IPS-20b (cell line): ENCODE measurements around the gene NPAS2.

Experiments used
- H3K27ac ChIP-seq: one replicate; pipeline ENCODE4 v1.5.1; 2013; ENCODE audit warnings: low read length
- H3K27me3 ChIP-seq: 2 replicates; pipeline ENCODE4 v1.6.1; 2013; ENCODE audit warnings: mild to moderate bottlenecking, low read length, inconsistent platforms; ENCODE audit not compliant: insufficient read depth
- H3K36me3 ChIP-seq: 2 replicates; pipeline ENCODE4 v1.6.1; 2013; ENCODE audit warnings: low read depth, mild to moderate bottlenecking, inconsistent platforms, low read length, moderate library complexity; ENCODE audit not compliant: insufficient read depth
- H3K4me1 ChIP-seq: 2 replicates; pipeline ENCODE4 v1.6.1; 2013; ENCODE audit warnings: mild to moderate bottlenecking, control low read depth, inconsistent platforms, low read length, moderate library complexity; ENCODE audit not compliant: insufficient read depth
- H3K4me3 ChIP-seq: 2 replicates; pipeline ENCODE4 v1.5.1; 2013; ENCODE audit warnings: mild to moderate bottlenecking, low read length, inconsistent platforms
- H3K9ac ChIP-seq: 2 replicates; pipeline ENCODE4 v1.6.1; 2013; ENCODE audit warnings: low read depth, mild to moderate bottlenecking, inconsistent platforms, low read length, moderate library complexity
- H3K9me3 ChIP-seq: 2 replicates; pipeline ENCODE4 v1.6.1; 2013; ENCODE audit warnings: mild to moderate bottlenecking, low read depth, low read length, inconsistent platforms; ENCODE audit not compliant: insufficient read depth

NPAS2 gene

GRCh38 chr2:100878000-100878791, 58.3 kb downstream of the NPAS2 start:
- no peak overlapping the region for H3K9ac ChIP-seq
- H3K27ac ChIP-seq = no peak overlapping the region
- no peaks in the 10 kb centered on the region for H3K36me3 ChIP-seq
- no peaks in the 10 kb centered on the region for H3K9me3 ChIP-seq
- H3K4me1 ChIP-seq = peaks cover 8% of the 10 kb centered on the region; the same call in 1 of the 2 replicates
- H3K4me3 ChIP-seq = no peak overlapping the region
- H3K27me3 ChIP-seq = no peaks in the 10 kb centered on the region

- H3K4me3 ChIP-seq = no peak overlapping the region
- no peak overlapping the region for H3K27ac ChIP-seq
- H3K9me3 ChIP-seq = no peaks in the 10 kb centered on the region
- H3K9ac ChIP-seq = no peak overlapping the region
- no peaks in the 10 kb centered on the region for H3K36me3 ChIP-seq
- no peaks in the 10 kb centered on the region for H3K27me3 ChIP-seq
- H3K4me1 ChIP-seq = peaks cover 8% of the 10 kb centered on the region; the same call in 1 of the 2 replicates
These were observed 59.4 kb downstream of the NPAS2 start for GRCh38 chr2:100879296-100879695.

- Histone ChIP-seq H3K9me3 (no peaks in the 10 kb centered on the region), H3K27ac (no peak overlapping the region), H3K9ac (no peak overlapping the region), H3K36me3 (no peaks in the 10 kb centered on the region), H3K4me1 (peaks cover 8% of the 10 kb centered on the region; the same call in 1 of the 2 replicates), H3K27me3 (no peaks in the 10 kb centered on the region), H3K4me3 (no peak overlapping the region)
These were observed 60.1 kb downstream of the NPAS2 start for GRCh38 chr2:100880036-100880435.

- H3K27ac ChIP-seq = no peak overlapping the region
- H3K9ac ChIP-seq = no peak overlapping the region
- no peaks in the 10 kb centered on the region for H3K27me3 ChIP-seq
- peaks cover 10% of the 10 kb centered on the region; the same call in 1 of the 2 replicates for H3K4me1 ChIP-seq
- no peak overlapping the region for H3K4me3 ChIP-seq
- no peaks in the 10 kb centered on the region for H3K9me3 ChIP-seq
- H3K36me3 ChIP-seq = no peaks in the 10 kb centered on the region
These were observed 60.8 kb downstream of the NPAS2 start for GRCh38 chr2:100880730-100881129.

GRCh38 chr2:100882645-100883613, 63.0 kb downstream of the NPAS2 start:
- H3K4me3 ChIP-seq = no peak overlapping the region
- H3K4me1 ChIP-seq = peaks cover 22% of the 10 kb centered on the region
- H3K9me3 ChIP-seq = no peaks in the 10 kb centered on the region
- H3K9ac ChIP-seq = no peak overlapping the region
- H3K36me3 ChIP-seq = no peaks in the 10 kb centered on the region
- H3K27me3 ChIP-seq = no peaks in the 10 kb centered on the region
- no peak overlapping the region for H3K27ac ChIP-seq

DNA sequence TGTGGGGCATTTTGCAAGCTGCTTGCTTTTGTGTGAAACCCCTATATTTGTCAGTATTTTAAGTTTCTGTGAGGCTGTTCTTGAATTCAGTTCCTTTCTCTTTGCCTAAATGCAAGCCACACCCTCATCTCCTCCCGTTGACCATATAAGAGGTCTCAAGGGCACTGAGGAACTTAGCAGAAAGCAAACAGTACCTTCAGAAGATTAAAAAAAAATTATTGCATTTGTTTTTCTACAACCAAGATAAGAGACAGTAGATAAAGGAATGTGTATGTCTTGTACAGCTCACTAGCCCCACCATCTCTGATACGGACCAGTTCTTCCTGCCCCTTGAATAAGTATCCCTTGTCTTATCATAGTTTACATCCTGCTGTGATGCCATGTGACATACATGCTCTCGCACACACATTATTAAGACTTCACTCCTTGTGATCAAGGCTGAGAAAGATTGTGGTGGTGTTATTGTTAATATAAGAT, 64.2 kb downstream of the NPAS2 start:
- no peak overlapping the region for H3K27ac ChIP-seq
- no peaks in the 10 kb centered on the region for H3K36me3 ChIP-seq
- no peak overlapping the region for H3K4me3 ChIP-seq
- H3K4me1 ChIP-seq = peaks cover 22% of the 10 kb centered on the region
- no peak overlapping the region for H3K9ac ChIP-seq
- H3K27me3 ChIP-seq = no peaks in the 10 kb centered on the region
- no peaks in the 10 kb centered on the region for H3K9me3 ChIP-seq

- Histone ChIP-seq H3K9ac (no peak overlapping the region), H3K27me3 (no peaks in the 10 kb centered on the region), H3K4me3 (peak overlapping the region; percentile 39; the same call in 1 of the 2 replicates), H3K9me3 (no peaks in the 10 kb centered on the region), H3K4me1 (peaks cover 22% of the 10 kb centered on the region), H3K36me3 (no peaks in the 10 kb centered on the region), H3K27ac (no peak overlapping the region)
These were observed 66.1 kb downstream of the NPAS2 start for GRCh38 chr2:100886085-100886484.

GRCh38 chr2:100887039-100887578, 67.2 kb downstream of the NPAS2 start:
- Histone ChIP-seq H3K9me3 (no peaks in the 10 kb centered on the region), H3K36me3 (no peaks in the 10 kb centered on the region), H3K27me3 (no peaks in the 10 kb centered on the region), H3K27ac (no peak overlapping the region), H3K4me3 (no peak overlapping the region), H3K9ac (no peak overlapping the region), H3K4me1 (peaks cover 22% of the 10 kb centered on the region)

- H3K36me3 ChIP-seq = no peaks in the 10 kb centered on the region
- H3K4me3 ChIP-seq = no peak overlapping the region
- H3K9me3 ChIP-seq = no peaks in the 10 kb centered on the region
- no peak overlapping the region for H3K9ac ChIP-seq
- H3K27me3 ChIP-seq = no peaks in the 10 kb centered on the region
- H3K4me1 ChIP-seq = peaks cover 20% of the 10 kb centered on the region
- no peak overlapping the region for H3K27ac ChIP-seq
These were observed 68.0 kb downstream of the NPAS2 start for GRCh38 chr2:100887713-100888495.

DNA sequence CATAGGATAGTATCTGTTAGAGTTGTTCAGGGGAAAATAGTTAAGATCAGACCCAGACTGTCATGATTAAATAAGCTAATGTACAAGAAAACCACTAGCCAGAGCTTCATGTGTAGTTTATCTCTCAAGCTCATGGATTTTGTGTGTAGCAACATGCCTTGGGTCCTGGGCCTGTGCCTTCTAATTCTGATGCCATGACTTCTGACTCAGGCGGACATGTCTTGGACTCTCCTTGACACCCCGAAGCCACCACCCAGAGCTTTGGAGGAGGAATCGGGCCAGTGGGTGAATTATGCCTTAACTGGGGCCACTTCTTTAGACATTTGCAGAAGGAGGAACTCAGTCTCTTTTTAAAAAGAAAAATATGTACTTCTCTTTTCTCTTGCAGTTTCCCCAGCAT, 68.7 kb downstream of the NPAS2 start:
- Histone ChIP-seq H3K9ac (no peak overlapping the region), H3K36me3 (no peaks in the 10 kb centered on the region), H3K27me3 (no peaks in the 10 kb centered on the region), H3K9me3 (no peaks in the 10 kb centered on the region), H3K4me3 (no peak overlapping the region), H3K27ac (no peak overlapping the region), H3K4me1 (peaks cover 19% of the 10 kb centered on the region)

DNA sequence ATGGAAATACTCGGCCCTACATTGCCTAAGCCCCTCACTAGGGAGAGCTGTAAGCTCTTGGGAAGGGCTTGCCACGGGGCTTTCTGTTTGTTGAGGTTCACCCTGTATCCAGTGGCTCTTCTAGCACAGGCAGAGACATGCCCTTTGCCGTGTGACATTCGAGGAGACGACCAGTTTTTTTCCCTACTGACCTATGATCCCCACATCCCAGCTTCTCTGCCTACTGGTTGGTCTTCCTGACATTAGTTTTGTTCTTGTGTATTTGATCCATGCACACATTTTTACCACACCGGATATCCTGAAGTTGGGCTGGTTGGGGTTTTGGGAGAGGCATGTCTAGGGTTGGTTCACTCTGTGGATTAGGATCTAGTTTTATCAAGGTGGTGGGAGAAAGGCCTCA, 69.3 kb downstream of the NPAS2 start:
- Histone ChIP-seq H3K27ac (no peak overlapping the region), H3K27me3 (no peaks in the 10 kb centered on the region), H3K4me3 (no peak overlapping the region), H3K4me1 (peaks cover 19% of the 10 kb centered on the region), H3K36me3 (no peaks in the 10 kb centered on the region), H3K9me3 (no peaks in the 10 kb centered on the region), H3K9ac (no peak overlapping the region)
